HG02642 (cell line): ENCODE results near the gene CDA.
A peak's percentile ranks its signal among the peaks of the same experiment; 100 is the strongest.

Source experiments
- ATAC-seq: cut with Tn5 transposase; IDR thresholded peaks from one replicate; pipeline ENCODE4 v1.9.1; 2021; ENCODE audit warnings: mild to moderate bottlenecking; ENCODE audit not compliant: unreplicated experiment, poor library complexity

CDA gene

DNA sequence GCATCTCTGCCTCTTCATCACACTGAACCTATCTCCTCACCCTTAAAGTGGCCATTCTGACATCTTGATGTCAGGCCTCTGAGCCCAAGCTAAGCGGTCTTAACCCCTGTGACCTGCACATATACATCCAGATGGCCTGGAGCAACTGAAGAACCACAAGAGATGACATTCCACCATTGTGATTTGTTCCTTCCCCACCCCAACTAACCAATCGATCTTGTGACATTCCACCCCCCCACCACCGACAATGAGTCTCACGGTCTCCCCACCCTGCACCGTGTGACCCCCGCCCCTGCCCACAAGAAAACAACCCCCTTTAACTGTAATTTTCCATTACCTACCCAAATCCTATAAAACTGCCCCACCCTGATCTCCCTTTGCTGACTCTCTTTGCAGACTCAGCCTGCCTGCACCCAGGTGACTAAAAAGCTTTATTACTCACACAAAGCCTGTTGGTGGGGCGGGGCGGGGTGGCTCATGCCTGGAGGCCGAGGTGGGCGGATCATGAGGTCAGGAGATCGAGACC lies 23.4 kb downstream of the CDA start:
- ATAC-seq, result no peak

DNA sequence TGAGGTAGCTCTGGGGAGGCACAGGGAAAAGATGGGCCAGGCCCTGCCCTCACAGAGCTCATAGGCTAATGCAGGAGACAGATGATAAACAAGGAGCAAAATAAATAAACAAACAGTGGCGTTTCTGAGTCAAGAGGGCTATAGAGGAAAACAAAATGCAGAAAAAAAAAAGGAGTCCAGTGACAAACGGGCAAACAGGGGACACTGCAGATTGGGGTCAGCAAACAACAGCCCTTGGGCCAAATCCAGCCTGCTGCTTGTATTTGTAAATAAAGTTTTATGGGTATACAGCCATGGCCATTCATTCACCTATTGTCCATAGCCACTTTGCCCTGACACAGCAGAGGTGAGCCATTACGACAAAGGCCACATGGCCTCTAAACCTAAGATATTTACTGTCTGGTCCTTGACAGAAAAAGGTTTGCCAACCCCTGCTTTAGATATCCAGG lies 25.3 kb downstream of the CDA start:
- no peak for ATAC-seq

DNA sequence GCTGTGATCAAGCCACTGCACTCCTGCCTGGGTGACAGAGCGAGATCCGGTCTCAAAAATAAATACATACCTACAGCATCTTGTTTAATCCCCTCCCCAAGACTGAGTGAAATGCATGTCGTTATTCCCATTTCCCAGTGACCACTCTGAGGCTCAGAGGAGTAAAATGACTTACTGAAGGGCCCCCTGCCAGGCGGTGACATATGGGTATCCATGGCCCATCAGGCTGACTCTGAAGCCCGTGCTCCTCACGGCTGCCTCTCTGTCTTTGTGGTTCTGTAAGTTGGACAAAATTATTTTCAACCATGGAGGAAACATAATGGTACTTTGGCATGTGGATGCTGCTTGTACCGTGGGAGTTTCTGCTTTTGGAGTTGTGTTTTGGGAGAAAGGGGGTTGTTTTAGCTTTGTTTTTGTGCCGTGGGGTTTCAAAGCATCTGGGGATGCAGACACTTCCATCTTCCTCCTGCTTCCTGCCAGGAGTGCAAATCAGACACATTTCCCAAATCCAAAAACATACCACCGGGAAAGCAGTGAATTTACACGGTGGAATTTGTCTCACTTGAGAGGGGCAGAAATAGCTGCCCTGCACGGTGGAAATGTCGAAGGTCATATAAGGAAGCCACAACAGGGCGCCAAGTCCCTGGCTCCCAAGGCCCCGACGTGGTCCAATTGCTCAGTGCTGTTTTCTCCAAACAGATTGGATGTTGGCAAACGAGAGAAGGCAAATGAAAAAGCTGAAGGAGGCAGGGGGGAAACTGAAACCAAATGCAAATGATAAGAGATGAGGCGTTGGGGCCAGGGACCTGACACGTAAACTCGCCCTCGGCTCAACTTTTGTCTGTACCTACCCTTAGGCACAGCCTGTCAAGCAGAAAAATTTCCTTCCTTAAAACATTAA lies 27.3 kb downstream of the CDA start:
- ATAC-seq, result no peak

GRCh38 chr1:20616847-20617487 lies 28.1 kb downstream of the CDA start:
- ATAC-seq, result no peak

- ATAC-seq, result no peak
Measured at GRCh38 chr1:20618550-20618949, 29.7 kb downstream of the CDA start.

- no peak for ATAC-seq
Measured at GRCh38 chr1:20619999-20620398, 31.1 kb downstream of the CDA start.

DNA sequence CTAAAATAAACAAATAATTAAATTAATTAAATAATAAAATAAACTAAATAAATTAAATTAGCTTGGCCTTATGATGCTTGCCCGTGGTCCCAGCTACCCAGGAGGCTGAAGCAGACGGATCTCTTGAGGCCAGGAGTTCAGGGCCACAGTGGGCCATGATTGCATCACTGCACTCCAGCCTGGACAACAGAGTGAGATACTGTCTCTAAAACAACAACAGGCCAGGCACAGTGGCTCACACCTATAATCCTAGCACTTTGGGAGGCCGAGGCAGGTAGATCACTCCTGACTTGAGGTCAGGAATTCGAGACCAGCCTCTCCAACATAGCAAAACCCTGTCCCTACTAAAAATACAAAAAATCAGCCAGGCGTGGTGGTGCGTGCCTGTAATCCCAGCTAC lies 32.1 kb downstream of the CDA start:
- no peak for ATAC-seq

DNA sequence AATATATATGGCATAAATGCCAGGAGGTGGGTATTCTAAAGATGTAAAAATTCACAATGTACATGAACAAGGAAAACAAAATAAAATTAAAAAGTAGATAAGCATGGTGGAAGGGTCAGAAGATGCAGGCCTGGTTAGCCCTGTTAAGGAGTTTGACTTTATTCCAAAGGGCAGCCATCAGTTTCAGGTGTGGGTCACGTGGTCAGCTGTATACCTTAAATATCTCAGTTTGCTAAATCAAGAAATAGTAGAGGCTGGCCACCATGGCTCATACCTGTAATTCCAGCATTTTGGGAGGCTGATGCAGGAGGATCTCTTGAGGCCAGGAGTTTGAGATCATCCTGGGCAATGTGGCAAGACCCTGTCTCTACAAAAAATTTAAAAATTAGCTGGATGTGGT lies 35.8 kb downstream of the CDA start:
- ATAC-seq, result no peak

DNA sequence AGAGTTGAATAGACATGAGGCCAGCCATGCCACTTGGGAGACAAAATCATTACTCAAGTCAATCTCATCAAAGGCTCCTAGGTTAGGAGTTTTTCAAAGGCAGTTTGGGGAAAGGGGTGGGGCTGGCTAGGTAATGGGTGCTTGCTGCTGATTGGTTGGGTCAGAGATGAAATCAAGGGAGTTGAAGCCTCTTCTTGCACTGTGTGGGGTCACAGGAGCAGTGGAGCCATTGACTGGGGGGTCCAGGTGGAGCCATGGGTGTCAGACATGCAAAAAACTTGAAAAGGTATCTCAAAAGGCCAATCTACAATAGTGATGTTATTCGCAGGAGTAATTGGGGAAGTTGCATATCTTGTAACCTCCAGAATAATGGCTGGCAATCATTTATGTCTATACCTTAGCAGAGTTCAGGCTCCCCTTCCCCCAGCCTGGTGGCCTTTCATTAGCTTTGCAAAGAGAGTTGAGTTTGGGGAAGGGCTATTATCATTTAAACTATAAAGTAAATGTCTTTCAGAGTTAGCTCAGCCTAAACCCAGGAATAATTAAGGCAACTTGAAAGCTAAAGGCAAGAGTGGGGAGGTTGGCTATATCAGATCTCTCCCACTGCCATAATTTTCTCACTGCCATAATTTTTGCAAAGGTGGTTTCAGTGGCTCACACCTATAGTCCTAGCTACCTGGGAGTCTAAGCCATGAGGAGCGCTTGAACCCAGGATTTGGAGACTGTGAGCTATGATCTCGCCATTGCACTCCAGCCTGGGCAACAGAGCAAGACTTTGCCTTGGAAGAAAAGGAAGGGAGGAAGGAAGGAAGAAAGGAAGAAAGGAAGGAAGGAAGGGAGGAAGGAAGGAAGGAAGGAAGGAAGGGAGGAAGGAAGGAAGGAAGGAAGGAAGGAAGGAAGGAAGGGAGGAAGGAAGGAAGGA lies 36.5 kb downstream of the CDA start:
- no peak for ATAC-seq

- ATAC-seq, result no peak
Measured at GRCh38 chr1:20626098-20626427, 37.2 kb downstream of the CDA start.

DNA sequence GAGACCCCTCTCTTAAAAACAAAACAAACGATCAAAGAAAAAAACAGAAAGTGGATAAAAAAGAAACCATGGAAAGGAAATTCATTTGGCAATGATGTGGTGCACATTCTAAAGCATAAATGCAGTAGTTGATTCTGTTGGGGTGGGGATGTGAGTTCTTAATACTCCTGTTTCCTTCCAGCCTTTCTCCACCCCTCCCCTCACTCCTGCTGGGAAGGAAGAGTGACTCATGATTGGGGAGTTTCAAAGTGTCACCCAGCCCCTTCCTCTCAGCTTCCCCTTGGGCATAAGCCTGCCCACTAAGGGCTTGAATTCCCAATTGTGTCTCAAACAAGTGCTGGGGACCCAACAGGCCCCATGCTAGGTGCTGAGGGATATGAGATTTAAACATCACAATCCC lies 37.6 kb downstream of the CDA start:
- no peak for ATAC-seq

GRCh38 chr1:20630729-20631128 lies 41.8 kb downstream of the CDA start:
- no peak for ATAC-seq

- no peak for ATAC-seq
Measured at GRCh38 chr1:20632386-20632785, 43.5 kb downstream of the CDA start.

- peak; percentile 71 for ATAC-seq
Measured at GRCh38 chr1:20633190-20634064, 44.5 kb downstream of the CDA start, which contains the start of gene PINK1. Gene PINK1, plus strand, starts transcription at chr1:20633458. Its CDS starts 91 bp downstream, at chr1:20633549.

- no peak for ATAC-seq
Measured at GRCh38 chr1:20634065-20634593, 45.2 kb downstream of the CDA start.

DNA sequence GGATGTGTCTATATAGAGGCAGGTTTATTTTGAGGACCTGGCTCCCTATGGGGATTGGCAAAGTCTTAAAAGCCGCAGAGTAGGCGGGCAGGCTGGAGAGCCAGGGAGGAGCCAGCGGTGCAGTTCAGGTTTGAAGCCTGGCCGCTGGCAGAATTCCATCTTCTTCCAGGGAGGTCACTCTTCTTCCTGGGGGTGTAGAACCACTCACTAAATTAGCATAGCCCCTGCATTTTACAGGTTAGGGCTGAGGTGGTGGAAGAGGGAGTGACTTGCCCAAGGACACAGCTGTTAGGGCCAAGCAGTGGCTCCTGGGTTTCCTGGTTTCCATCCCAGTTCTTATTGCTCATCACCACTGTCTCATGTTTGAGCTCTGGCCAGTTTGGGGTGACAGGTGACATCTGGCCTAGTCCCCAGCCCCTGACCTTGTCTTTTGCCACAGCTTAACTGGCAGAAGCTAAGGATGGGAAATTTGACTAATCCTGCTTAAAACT lies 45.7 kb downstream of the CDA start:
- ATAC-seq, result no peak

DNA sequence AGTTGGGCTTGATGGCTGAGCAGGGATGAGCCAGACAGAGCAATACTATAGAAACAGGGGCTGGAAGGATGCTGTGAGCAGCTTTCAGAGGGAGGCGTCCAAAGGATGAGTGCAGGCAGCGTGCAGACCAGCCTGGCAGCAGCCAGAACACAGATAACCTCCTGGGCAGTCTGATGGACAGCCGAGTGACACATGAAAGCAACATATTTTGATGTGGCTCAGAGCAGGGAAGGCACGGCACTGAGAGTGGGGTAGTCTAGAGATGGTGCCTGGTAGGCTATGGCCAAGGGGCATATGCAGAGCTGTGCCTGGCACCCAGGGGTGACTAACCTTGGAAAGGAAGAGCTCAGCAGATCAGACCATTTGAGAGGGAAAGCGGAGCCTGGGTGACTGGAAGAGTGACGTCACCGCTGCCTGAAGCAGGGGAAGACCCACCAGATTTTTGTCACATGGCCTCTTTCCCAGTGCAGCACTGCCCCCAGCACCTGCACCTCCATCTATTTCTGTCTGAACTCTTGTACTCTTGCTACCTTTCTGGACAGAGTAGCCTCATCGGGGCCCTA lies 48.0 kb downstream of the CDA start:
- ATAC-seq, result no peak

- ATAC-seq, result no peak
Measured at GRCh38 chr1:20640183-20640597, 51.3 kb downstream of the CDA start.

DNA sequence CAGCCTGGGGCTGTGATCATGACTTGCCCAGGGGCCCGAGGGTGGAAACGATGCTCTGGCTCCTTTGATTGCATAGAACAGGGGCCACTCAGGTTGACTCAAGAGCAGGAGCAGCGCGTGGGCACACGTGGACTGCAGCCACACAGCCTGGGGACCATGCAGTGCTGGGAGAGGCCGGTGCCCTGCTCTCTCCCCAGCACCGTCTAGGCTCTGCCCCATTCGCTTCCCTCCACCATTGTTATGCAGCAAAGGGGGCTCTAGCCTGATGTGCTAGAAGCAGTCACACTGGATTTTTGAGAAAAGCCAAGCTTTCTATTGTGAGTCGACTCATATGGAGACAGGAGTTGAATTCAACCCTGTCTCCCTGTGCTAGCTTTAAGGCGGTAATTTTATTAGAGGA lies 53.1 kb downstream of the CDA start:
- ATAC-seq, result no peak
